22Rv1 (cell line): ENCODE data around the gene COL25A1.

Experiments
- H3K27ac ChIP-seq: fragments of 450-650 bp; 2 replicates; pipeline ENCODE4 v1.5.1; 2017
- ZFX ChIP-seq: fragments of 450-650 bp; IDR thresholded peaks from 2 replicates; pipeline ENCODE4 v1.6.1; 2017; ENCODE audit warnings: antibody characterized with exemption, borderline replicate concordance
- TF ChIP-seq, protein P1 (sequence below): fragments of 450-650 bp; IDR thresholded peaks from 2 replicates; pipeline ENCODE4 v1.5.1; 2017; ENCODE audit warnings: mild to moderate bottlenecking

COL25A1 gene

DNA sequence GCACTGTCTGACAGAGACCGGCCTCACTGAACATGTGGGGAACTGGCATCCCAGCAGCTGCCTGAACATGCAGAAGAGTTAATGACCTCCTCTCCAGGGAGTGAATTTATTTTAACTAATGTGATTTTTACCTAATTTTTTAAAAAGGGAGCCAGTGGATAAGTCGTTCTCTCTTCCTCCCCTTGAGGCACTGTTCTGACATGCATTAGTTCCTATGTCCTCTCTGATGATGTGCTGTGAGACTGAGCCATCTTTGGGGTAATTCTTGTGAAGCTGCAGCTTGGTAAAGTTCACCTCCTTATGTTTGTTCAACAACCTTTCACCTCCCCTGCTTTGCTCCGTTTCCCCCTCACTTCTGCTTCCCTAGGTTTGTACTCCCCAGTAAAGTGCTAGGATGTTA lies 139.7 kb downstream of the COL25A1 start:
- TF ChIP-seq, protein P1, sequence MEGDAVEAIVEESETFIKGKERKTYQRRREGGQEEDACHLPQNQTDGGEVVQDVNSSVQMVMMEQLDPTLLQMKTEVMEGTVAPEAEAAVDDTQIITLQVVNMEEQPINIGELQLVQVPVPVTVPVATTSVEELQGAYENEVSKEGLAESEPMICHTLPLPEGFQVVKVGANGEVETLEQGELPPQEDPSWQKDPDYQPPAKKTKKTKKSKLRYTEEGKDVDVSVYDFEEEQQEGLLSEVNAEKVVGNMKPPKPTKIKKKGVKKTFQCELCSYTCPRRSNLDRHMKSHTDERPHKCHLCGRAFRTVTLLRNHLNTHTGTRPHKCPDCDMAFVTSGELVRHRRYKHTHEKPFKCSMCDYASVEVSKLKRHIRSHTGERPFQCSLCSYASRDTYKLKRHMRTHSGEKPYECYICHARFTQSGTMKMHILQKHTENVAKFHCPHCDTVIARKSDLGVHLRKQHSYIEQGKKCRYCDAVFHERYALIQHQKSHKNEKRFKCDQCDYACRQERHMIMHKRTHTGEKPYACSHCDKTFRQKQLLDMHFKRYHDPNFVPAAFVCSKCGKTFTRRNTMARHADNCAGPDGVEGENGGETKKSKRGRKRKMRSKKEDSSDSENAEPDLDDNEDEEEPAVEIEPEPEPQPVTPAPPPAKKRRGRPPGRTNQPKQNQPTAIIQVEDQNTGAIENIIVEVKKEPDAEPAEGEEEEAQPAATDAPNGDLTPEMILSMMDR = no peak
- TF ChIP-seq ZFX = no peak
- H3K27ac ChIP-seq = no peak overlapping the region

DNA sequence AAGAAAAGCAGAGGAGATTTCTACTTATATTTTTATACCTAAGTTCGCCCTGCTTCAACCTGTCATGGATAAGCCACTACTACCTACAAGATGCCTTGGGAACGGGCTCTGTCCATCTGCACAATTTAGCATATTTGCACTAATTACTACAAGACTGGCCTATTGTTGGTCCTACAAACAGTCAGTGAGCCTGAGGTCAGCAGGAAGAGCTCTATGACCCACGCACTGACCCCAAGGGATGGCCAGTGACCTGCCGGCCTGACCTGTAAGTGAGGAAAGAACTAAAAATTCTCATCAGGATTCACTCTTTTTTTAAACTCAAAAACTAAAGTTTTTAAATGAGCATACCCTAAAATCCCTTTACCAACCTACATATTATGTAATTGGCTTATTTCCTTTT lies 142.0 kb downstream of the COL25A1 start:
- H3K27ac ChIP-seq = no peak overlapping the region
- TF ChIP-seq ZFX = no peak
- TF ChIP-seq, protein P1 = no peak

DNA sequence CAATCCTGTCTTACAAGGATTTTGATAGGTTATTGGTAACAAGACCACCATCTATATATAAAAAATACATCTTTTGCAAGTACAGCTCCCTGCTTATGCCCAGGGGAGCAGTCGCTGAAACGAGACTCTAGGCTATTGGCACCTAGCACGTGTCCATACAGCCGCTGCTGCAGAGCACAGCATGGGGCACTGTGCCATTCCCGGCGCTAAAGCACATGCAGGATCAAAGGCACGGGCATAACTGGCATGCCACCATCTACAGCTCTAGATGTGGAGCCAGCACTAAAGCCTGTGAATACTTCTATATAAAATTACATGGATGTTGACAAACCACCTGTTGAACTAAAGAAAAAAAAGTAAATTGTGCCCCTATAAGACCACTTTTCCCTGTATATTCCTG lies 144.8 kb downstream of the COL25A1 start:
- no peak for TF ChIP-seq ZFX
- TF ChIP-seq, protein P1 = no peak
- H3K27ac ChIP-seq = no peak overlapping the region

DNA sequence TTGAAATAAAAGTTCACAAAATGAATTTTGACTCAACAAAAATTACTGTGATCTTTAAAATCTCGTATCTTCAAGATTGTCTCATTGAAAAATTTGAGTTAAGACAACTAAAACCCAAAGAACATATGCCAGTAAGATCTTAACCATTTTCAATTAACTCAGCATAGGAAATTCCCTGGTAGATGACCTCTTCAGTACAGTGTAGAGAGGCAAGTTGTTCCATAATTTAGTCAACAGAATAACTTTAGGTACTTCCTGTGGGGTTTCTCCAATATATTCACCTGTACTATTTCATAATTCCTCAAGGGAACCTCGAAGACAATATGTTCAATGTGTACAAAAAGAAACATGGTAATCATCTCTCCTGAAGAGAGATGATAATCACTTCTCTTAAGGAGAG lies 145.3 kb downstream of the COL25A1 start:
- no peak overlapping the region for H3K27ac ChIP-seq

DNA sequence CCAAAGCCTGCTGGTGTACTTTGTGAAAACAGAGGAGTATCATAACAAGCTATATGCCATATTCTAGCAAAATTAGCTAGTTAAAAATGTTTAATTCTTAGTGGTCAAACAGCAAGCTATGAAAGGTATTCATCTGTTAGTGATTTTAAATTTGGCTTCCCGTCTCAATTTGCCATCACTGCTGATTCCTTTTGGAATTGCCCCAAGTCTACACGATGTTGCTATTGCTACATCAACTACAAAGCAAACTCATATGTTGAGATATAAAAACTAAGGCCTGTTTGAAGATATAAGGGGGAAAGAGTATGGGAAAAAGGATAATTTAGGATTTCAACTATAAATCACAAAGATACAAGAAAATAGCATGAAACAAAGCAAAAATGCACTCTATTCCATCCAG lies 146.1 kb downstream of the COL25A1 start:
- H3K27ac ChIP-seq = no peak overlapping the region
- no peak for TF ChIP-seq ZFX
- TF ChIP-seq, protein P1 = no peak

More for the DNA sequence above, 145.3 kb downstream of the COL25A1 start:
- TF ChIP-seq ZFX = no peak
- TF ChIP-seq, protein P1 = no peak

DNA sequence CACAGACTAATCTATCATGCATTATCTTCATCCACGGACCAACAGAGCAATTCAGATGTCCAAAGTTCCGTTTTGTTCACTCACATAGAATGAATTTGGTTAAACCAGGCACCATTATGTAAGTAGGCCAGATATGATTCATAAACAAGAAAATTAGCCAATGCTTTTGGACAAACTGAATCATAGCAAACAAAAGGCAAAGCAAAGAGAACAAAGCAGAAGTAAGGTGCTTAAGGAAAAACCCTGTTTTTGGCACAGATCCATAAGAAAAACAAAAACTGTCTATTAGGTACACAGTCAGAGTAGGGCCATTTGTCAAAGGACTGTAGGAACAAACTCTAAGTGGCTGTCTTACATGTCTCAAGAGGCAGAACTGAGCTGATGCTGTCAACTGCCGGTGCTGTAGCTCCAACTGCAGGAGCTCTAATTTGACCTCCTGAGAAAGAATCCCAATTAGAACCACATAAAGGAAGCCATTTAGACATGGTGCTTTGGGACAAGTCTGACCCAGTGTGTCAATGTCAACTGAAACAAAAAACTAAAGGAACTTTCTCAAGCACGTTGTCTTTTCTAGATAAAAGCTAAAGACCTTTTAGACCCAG lies 146.7 kb downstream of the COL25A1 start:
- no peak overlapping the region for H3K27ac ChIP-seq
- no peak for TF ChIP-seq ZFX
- TF ChIP-seq, protein P1 = no peak

DNA sequence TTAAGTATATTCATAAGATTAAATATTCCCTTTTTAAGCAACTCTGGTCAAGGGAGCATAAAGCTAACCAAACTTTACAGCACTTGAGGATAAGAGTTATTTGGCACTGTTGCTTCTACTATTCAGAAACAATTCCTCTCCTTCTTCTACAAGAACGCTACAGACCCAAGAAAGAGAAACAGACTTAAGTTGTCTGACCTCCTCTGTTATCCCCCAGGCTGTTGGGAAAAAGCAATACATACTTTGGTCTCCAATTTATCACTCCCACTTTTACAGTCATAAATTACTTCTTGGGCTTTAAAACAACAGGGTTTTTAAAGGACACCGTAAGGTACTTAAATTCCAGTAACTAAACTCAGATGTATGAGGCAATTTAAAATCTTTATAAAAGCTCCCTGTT lies 147.4 kb downstream of the COL25A1 start:
- no peak for TF ChIP-seq ZFX
- TF ChIP-seq, protein P1 = no peak
- no peak overlapping the region for H3K27ac ChIP-seq
